SK-MEL-5 (cell line): ENCODE measurements around the gene HOXA10. TPM values are rescaled to one million over a fixed set of nuclear protein-coding genes. Genes with fewer than 3 reads are reported as not detected.

Experiments used
- DNase-seq: peaks from one replicate; pipeline ENCODE4 v3.0.0-alpha.2; 2016; ENCODE audit warnings: low read depth, low spot score
- in situ Hi-C: cut with HindIII; loops from 2 replicates; pipeline ENCODE4 v1.10.0; 2016; ENCODE audit warnings: low sequenced_read_pairs, high pct_unique_total_duplicates, low pct_unique_long_range_greater_than_20kb
- polyA plus RNA-seq, 2 experiments: library from polyadenylated mRNA; depleted of rRNA; stranded (reverse); fragments of >200 nt; gene quantifications; 2 replicates each; pipeline ENCODE4 v1.2.3, GENCODE V29; 2015
- total RNA-seq: library from RNA; depleted of rRNA; stranded (reverse); fragments of >200 nt; shearing (Covaris generic); gene quantifications from 2 replicates; pipeline ENCODE4 v1.2.3, GENCODE V29; 2014; rRNA removed

Gene HOXA10
- total RNA-seq: not detected in 2 replicates
- not detected in 2 replicates for polyA plus RNA-seq (2015; cell fraction: cytosol; rRNA removed)
- polyA plus RNA-seq (2015; cell fraction: nucleus; rRNA removed): not detected in 2 replicates

- in situ Hi-C loops: no loop called here
- no peak for DNase-seq
These were observed at the start of gene HOXA10 for GRCh38 chr7:27173956-27174873. Gene HOXA10 (minus strand): TSS chr7:27174320. CDS start chr7:27174306, 14 bp downstream.

GRCh38 chr7:27221201-27221797 lies 47.2 kb upstream of the HOXA10 start:
- in situ Hi-C loops: loop anchor here (25.0 kb wide), 1 partner anchor 366 kb away; no protein-coding TSS in a partner anchor
- no peak for DNase-seq

DNA sequence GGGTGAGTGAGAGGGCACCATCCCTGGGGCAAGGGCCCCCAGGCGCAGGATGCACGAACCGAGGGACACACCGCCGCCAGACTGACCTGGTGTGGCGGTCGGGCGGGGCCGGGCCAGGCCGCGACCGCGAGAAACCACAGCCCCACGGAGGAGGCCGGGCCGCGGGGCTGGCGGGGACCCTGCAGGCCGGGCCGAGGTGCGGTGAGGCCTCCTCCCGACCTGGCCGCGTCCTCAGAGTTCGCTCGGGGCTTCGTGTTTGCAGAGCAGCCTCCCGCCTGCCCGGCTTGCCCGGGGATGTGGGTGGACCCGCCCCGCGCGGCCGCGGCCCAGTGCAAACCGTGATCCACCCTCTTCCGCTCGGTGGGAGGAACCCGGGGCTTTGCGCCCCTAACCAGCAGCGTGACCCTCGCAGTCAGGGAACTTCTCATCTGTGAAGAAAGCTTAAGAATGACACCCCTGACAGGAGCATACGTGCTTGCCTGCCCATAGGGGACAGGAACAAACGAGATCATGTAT lies 46.4 kb upstream of the HOXA10 start:
- in situ Hi-C loops: loop anchor here (25.0 kb wide), 1 partner anchor 367 kb away; no protein-coding TSS in a partner anchor
- DNase-seq: no peak

DNA sequence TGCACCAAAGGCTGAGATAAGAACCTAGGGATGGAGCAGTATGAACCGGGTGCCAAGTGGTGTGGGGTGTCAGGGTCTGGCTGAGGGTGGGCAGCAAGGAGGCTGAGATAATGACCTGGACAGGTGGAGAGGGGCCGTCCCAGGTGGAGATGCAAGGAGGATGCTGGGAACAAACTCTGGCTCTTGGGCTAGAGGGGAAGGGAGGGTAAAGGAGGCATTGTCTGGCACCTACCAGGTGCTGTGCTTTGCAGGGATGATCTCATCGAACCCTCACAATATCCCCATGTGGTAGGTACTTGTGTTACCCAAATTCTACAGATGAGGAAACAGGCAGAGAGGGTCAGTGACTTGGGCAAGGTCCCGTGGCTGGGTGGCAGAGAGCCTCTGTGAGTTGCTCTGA lies 45.7 kb upstream of the HOXA10 start:
- in situ Hi-C loops: loop anchor here (25.0 kb wide), 1 partner anchor 367 kb away; no protein-coding TSS in a partner anchor
- no peak for DNase-seq

- DNase-seq: no peak
- in situ Hi-C loops: loop anchor here (25.0 kb wide), 1 partner anchor 369 kb away; no protein-coding TSS in a partner anchor
These were observed 43.8 kb upstream of the HOXA10 start for GRCh38 chr7:27217951-27218350.

- in situ Hi-C loops: loop anchor here (25.0 kb wide), 1 partner anchor 372 kb away; no protein-coding TSS in a partner anchor
- DNase-seq: no peak
These were observed 41.2 kb upstream of the HOXA10 start for GRCh38 chr7:27215356-27215755.

- in situ Hi-C loops: loop anchor here (25.0 kb wide), 1 partner anchor 373 kb away; no protein-coding TSS in a partner anchor
- DNase-seq: no peak
These were observed 40.3 kb upstream of the HOXA10 start for GRCh38 chr7:27214239-27214950.

DNA sequence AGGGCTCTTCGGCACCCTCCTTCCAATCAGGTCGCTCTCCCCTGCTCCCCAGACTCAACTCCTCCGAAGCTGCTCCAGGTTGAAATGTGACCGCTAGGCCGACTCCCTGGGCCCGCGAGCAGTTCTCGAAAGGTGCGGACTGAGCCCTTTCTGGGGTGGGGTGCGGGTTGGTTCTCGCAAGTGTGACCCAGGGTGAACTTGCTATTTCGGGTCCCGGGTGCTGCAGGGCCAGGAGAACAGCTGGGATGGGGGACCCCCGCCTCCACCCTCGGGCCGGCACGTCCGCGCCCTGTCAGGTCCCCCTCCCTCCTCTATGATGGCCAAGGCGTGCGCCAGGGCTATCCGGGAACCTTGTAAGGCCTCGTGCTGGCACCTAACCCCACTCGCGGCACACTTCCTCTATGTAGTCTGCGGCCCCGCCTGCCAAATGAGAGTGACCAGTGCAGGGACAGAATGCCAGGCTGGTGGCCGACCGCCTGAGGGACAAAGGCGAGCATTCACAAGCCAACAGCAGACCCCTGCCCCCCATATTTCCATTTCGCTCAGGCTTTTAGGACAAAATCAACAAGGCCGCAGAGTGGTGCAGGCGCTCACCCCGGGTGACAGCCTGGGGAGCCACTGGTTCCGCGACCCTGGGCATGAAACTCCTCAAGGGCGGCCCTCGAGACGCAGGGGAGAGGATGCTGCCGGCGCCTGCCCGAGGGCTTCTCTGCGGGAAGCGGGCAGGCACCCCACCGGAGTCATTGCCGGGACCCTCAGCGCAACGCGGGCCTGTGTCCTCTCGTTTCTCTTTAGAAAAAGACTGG lies 39.5 kb upstream of the HOXA10 start:
- in situ Hi-C loops: loop anchor here (25.0 kb wide), 1 partner anchor 374 kb away; no protein-coding TSS in a partner anchor
- no peak for DNase-seq

GRCh38 chr7:27212497-27213432 lies 38.6 kb upstream of the HOXA10 start:
- no peak for DNase-seq
- in situ Hi-C loops: loop anchor here (25.0 kb wide), 1 partner anchor 375 kb away; no protein-coding TSS in a partner anchor

GRCh38 chr7:27211764-27212204 lies 37.7 kb upstream of the HOXA10 start:
- in situ Hi-C loops: loop anchor here (25.0 kb wide), 1 partner anchor 376 kb away; no protein-coding TSS in a partner anchor

DNA sequence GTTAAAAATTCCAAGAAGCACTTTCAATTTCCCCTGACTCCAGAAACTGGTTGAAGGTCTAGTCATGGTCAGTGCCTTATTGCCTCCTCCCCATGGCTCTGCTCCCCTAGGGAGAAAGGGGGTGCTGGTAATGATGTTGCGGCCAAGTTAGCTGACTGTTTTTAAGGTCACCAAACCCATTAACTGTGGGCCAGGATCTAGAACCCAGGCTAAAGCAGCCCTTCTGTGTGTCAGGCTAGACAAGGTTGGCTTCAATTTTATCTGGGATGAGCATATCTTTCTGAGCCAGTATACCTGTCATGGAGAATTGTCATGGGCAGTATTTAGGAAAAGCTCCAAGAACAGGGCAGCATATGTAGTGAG lies 36.9 kb upstream of the HOXA10 start:
- DNase-seq: no peak
- in situ Hi-C loops: loop anchor here (25.0 kb wide), 1 partner anchor 376 kb away; no protein-coding TSS in a partner anchor

More at GRCh38 chr7:27211764-27212204, 37.7 kb upstream of the HOXA10 start:
- DNase-seq: no peak

GRCh38 chr7:27210441-27211083 lies 36.4 kb upstream of the HOXA10 start:
- DNase-seq: peak; percentile 73
- in situ Hi-C loops: loop anchor here (25.0 kb wide), 1 partner anchor 377 kb away; no protein-coding TSS in a partner anchor

GRCh38 chr7:27209933-27210440 lies 35.9 kb upstream of the HOXA10 start:
- in situ Hi-C loops: loop anchor here (25.0 kb wide), 1 partner anchor 377 kb away; no protein-coding TSS in a partner anchor
- no peak for DNase-seq

GRCh38 chr7:27208998-27209397 lies 34.9 kb upstream of the HOXA10 start:
- no peak for DNase-seq
- in situ Hi-C loops: loop anchor here (25.0 kb wide), 1 partner anchor 378 kb away; no protein-coding TSS in a partner anchor
